Lower leg skin (tissue), 3 donors: Measurements from ENCODE around the gene TNNT2.

Source experiments
- CTCF ChIP-seq, 3 donors: fragments of 450-650 bp; IDR thresholded peaks; one replicate each; pipeline ENCODE4 v1.5.1; 2016; ENCODE audit warnings: antibody characterized with exemption in 3 of 3, mild to moderate bottlenecking in 3 of 3, moderate library complexity in 2 of 3
- POLR2A ChIP-seq, 2 donors: fragments of 450-650 bp; IDR thresholded peaks; one replicate each; pipeline ENCODE4 v1.6.1; 2016 to 2017; ENCODE audit warnings: antibody characterized with exemption in 2 of 2, mild to moderate bottlenecking in 1 of 2, moderate library complexity in 1 of 2

- TF ChIP-seq CTCF (IDR thresholded peaks at IDR 0.05), result no peak
- TF ChIP-seq POLR2A (IDR thresholded peaks at IDR 0.05), result no peak
Measured at GRCh38 chr1:201329801-201330200, 47.7 kb downstream of the TNNT2 start.
